GM21723 (cell line): ENCODE data around the gene PSTPIP2.
"Not testable (repeated sequence)": the region's sequence is repeated elsewhere in the genome, so short reads cannot be mapped to it uniquely, and the experiment has no call there.

Experiments used
- ATAC-seq: cut with Tn5 transposase; IDR thresholded peaks from one replicate; pipeline ENCODE4 v1.9.1; 2021; ENCODE audit warnings: mild to moderate bottlenecking, moderate library complexity; ENCODE audit not compliant: unreplicated experiment

Gene PSTPIP2

GRCh38 chr18:45991788-45992187 is 80.3 kb downstream of the PSTPIP2 start:
- no peak for ATAC-seq

DNA sequence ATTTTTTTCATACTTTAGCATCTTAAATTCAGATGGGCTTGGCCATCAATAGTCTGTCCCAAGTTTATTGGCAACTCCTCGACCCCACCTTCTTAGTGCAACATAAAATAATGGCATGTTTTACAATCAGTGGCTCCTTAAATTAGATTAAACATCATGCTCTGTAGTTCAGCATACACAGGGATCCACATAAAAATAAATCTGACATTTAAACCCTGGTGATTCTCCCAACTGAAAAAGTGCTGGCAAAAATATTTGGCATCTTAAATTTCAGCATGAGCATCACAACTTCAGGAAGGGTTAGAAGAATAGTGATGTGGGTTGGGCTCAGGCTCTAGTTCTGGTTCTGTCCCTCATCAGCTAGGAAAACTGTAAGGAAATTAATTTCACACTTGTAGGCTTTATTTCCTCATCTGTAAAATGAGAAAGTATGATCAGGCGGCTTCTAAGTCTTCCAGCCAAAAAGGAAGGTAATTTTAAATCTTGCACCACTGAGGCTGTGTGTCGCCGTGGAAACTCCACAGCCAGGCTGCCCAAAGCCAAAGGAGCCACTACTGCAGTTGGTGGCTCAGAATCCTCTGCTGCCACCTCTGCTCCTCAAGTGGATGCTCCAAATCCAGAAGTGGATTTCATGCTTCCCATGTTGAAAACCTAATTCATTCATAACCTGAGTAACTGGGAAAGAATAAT is 87.4 kb downstream of the PSTPIP2 start:
- no peak for ATAC-seq

GRCh38 chr18:45981821-45982220 is 90.2 kb downstream of the PSTPIP2 start:
- ATAC-seq, result no peak

GRCh38 chr18:45980229-45980628 is 91.8 kb downstream of the PSTPIP2 start:
- no peak for ATAC-seq

DNA sequence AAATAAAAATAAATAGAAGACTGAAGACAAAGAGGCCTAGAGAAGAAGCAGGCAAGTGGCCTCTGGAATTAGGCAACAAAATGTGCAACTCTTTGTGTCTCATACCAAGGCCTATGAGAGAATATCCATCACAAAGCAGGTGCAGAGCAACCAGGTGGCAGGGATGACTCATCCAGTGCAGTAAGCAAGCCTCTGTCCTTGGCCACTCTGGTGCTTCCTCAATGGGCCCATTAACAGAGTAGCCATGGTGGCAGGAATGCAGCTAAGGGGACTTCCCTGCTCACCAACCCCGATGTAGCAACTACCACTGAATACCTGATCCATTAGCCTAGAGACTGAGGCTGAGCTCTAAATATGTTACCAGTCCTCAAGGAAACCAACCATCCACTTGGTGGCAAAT is 94.0 kb downstream of the PSTPIP2 start:
- no peak for ATAC-seq

GRCh38 chr18:45976974-45977373 is 95.1 kb downstream of the PSTPIP2 start:
- ATAC-seq, result no peak

DNA sequence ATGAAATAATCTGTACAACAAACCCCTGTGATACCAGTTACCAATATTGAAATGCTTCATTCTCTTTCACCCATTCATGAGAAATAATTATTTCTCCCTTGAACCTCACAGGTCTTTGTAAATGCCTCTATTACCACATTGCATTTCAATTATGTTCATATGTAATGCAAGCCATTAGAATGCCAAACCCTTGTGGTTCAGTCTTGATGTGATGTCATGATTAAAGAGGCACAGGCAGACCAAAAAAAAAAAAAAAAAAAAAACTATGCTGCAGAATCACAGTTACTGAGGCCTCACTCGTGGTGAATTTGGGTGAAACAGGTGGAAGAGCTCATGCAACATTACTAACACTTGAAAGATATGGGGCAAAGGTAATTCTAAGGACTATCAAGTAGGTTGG is 95.5 kb downstream of the PSTPIP2 start:
- no peak for ATAC-seq

GRCh38 chr18:45974088-45974536 is 97.9 kb downstream of the PSTPIP2 start:
- no peak for ATAC-seq

GRCh38 chr18:45967007-45967706 is 104.9 kb downstream of the PSTPIP2 start, which contains the start of gene EPG5:
TSS of gene EPG5 (minus strand) at chr18:45967329. CDS start at chr18:45967239, 90 bp downstream.
- ATAC-seq, result peak; percentile 95

DNA sequence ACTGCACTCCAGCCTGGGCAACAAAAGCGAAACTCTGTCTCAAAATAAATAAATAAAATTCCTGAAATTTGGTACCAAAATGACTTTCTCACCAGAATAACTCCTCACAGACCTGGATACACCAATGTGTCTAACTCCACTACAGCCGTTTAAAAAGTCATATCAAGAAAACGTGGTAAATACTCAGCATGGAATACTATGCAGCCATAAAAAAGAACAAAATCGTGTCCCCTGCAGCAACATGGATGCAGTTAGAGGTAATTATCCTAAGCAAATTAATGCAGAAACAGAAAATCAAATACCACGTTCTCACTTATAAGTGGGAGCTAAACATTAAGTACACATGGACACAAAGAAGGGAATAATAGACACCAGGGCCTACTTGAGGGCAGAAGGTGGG is 107.1 kb downstream of the PSTPIP2 start:
- not testable (repeated sequence) for ATAC-seq

GRCh38 chr18:45962866-45963265 is 109.2 kb downstream of the PSTPIP2 start:
- ATAC-seq, result no peak

DNA sequence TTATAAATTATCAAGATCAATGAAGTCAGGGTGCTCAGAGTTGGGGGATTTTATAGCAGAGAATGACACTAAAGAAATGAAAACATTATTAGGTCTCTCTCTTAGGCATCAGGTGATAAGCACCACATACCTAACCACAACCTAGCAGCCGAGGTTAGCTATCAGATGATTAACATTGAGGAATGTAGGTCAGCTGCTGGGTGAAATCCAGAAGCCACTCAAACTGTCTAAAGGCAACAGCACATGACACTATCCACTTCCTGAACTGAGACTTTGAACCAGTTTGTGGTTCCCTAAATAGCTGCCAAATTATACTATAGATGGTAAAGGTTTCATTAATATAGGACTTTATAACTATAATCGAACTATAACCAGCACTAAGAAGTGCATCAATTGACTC is 109.6 kb downstream of the PSTPIP2 start:
- no peak for ATAC-seq

- ATAC-seq, result not testable (repeated sequence)
Measured at GRCh38 chr18:45959484-45959883, 112.6 kb downstream of the PSTPIP2 start.

DNA sequence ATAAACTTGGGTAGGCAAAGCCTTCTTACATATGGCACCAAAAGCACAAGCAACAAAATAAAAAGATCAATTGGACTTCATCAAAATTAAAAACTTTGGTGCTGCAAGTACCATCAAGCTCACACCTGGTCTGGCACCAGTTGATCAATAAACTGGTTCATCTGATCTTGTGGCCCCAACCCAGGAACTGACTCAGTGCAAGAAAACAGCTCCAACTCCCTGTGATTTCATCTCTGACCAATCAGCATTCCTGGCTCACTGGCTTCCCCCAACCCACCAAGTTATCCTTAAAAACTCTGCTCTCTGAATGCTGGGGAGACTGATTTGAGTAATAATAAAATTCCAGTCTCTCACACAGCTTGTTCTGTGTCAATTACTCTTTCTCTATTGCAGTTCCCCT is 113.3 kb downstream of the PSTPIP2 start:
- ATAC-seq, result no peak

GRCh38 chr18:45958027-45958426 is 114.0 kb downstream of the PSTPIP2 start:
- ATAC-seq, result no peak

DNA sequence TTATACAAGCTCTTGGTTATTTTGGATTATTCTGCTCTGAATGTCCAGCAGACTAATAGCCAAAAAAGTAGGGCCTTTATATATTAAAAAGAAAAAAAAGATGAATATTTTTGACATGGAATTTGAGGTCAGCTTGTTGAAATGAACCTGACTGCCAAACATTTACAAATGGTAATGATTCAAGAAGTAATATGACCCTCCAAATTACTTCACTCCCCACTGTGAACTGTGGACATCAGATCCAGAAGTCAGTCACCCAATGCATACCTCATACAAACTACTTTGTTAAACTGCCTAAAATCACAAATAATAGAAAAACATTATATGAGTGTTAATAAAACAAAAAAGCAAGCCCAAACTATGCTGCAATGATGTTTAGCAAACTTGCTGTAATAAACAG is 115.0 kb downstream of the PSTPIP2 start:
- ATAC-seq, result no peak

DNA sequence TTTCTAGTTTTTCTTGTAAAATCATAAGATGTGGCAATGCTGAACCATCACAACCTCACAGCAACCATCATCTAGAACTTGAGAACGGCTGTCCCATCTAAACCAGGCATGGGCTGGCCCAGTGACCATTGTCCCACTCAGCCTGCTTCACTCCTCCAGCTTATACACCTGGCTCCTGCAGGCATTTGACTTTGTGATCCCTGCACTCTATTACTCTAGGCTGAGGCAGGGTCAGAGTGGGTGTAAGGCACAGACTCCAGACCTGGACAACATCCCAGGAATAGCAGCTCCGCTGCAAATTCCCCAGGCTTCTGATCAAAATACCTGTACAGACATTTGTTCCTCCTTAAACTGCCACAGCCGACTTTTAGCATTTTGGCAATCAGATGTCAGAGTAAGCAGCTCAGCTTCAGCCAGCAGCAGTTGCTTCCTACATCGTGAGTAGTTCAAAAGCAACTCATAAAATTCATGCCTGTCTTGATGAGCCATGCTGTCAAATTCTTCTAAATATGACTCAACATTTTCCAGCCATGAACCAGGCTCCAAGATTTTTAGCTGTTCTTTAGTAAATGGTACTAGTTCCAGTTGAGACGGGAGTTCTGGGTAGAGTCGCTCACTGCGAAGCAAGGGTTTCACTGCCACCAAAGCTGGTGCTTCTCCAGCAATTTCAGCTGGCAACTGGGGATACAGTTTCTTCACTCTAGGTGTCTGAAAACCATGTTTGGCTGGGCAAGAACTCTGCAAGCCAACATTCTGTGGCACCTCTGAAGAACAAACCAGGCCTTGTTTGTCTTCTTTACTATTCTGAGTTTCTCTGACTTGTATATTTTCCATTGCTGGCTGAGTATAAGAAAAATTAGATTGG is 117.8 kb downstream of the PSTPIP2 start:
- no peak for ATAC-seq

GRCh38 chr18:45951016-45951714 is 120.9 kb downstream of the PSTPIP2 start:
- no peak for ATAC-seq

DNA sequence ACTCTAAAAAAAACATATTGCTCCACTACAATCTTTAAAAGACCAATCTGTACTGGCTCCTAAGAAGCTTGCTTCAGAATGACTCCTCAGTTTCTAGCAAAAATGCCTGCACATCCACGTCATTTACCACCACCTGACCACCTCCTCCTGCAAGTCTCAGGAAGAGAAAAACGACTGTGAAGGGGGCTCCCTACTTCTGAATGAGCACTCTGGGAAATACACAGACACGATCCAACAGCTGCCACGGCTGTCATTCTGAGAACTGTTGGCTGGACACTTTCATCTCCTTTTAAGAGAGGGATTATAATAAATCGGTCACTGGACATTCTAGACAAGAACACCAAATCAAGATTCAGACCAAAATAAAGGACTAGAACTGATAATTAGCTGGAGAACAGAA is 126.4 kb downstream of the PSTPIP2 start:
- ATAC-seq, result no peak

DNA sequence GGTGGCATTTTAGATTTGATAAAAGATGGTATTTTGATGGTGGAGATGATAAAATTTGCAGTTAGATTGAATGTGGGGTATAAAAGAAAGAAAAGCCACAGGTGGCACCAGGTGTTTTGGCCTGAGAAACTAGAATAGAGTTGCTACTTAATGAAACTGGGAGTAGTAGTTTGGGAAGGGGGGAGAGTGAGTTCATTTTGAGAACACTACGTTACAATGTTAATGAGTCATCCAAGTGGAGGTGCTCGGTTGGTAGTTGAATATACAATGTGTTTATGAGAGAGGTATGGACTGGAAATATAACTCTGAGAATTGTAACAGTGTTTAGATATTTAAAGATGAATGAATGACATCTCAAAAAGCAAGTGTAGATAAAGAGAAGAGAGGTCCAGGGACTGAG is 131.3 kb downstream of the PSTPIP2 start:
- no peak for ATAC-seq

DNA sequence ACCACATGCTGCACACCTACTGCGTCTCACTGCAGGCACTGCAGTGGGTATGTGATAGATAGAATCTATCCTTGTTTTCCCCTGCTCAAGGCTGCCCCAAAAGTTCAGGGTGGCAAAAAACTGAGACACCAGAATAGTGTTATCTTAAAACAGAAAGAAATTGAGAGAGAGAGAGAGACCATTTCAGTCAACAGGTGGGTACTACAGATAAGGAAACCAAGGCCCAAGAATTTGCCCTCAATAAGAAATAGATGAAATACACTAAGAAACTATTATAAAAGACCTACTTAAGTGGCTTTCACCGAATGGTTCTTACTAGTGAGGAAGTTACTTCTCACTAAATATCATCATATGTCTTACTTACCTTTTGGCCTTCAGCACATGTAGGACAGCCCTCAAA is 132.8 kb downstream of the PSTPIP2 start:
- ATAC-seq, result no peak
